IPS DF 6.9 (cell line): ENCODE results near the gene RAPGEF1.

Source experiments
- DNase-seq: peaks from one replicate; pipeline ENCODE4 v3.0.0-alpha.2; 2013; ENCODE audit warnings: low read depth, low spot score
- H3K27ac ChIP-seq: one replicate; pipeline ENCODE4 v1.5.1; 2013; ENCODE audit warnings: low read length, control low read depth
- H3K27me3 ChIP-seq: 2 replicates; pipeline ENCODE4 v1.6.1; 2013; ENCODE audit warnings: mild to moderate bottlenecking, low read length; ENCODE audit not compliant: control insufficient read depth, insufficient read depth
- H3K36me3 ChIP-seq: 2 replicates; pipeline ENCODE4 v1.6.1; 2013; ENCODE audit warnings: low read length; ENCODE audit not compliant: control insufficient read depth, insufficient read depth
- H3K4me1 ChIP-seq: 2 replicates; pipeline ENCODE4 v1.6.1; 2013; ENCODE audit warnings: low read length; ENCODE audit not compliant: control insufficient read depth, insufficient read depth
- H3K4me3 ChIP-seq: 2 replicates; pipeline ENCODE4 v1.5.1; 2013; ENCODE audit warnings: mild to moderate bottlenecking, low read length
- H3K9me3 ChIP-seq: 2 replicates; pipeline ENCODE4 v1.6.1; 2013; ENCODE audit warnings: low read length, inconsistent platforms; ENCODE audit not compliant: control insufficient read depth, insufficient read depth
- WGBS: extraction: QIAGEN DNeasy Blood & Tissue Kit; methylation state at CpG from one replicate; pipeline ENCODE4 v1.1.7; 2013; ENCODE audit warnings: mixed read lengths, missing lambda C conversion rate; ENCODE audit not compliant: insufficient read length, insufficient coverage; 5-methylcytosine and 5-hydroxymethylcytosine counted together

RAPGEF1 gene

DNA sequence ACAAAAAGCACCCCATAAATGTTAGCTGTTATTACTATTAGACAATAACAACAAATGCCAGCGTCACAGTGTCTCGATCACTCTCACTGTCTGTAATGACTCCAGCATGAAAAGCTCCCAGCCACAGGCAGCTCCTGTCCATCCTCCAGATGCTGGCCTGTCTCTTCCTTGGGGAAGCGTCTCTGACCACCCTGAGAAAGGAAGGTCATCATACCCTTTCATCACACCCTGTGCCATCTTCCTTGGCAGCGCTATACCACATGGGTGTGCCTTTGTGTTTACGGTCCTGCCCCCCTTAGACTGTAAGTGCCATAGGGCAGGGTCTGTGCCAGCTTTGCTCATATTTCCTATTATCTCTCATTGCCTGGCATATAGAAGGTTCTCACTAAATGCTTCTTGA, 104.0 kb downstream of the RAPGEF1 start:
- DNase-seq: no peak
- no peak overlapping the region for H3K27ac ChIP-seq

DNA sequence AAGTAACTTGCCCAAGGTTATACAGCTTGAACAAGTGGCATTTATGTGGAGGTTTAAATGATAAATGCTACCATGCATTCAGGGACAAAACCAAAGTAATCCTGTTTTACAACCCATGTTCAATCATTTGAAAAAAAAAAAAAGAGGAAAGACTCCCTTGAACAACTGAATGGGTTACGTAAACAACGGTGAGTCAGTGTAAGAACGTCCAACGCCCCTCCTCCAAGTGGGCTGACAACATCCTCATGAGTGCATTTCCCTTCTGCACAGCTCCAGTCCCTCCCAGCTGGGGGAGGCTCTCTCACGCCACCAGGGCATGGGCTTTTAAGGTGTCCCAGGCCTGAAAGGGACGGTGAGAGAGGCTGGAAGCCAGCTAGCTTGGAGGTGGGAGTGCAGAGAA, 104.6 kb downstream of the RAPGEF1 start:
- Histone ChIP-seq H3K4me1 (peaks cover 4% of the 10 kb centered on the region), H3K27ac (no peak overlapping the region), H3K36me3 (0 out of 2 replicates have a peak, but pooled peaks cover 3% of the 10 kb centered on the region), H3K9me3 (no peaks in the 10 kb centered on the region), H3K27me3 (no peaks in the 10 kb centered on the region), H3K4me3 (no peak overlapping the region)
- DNase-seq: no peak
- WGBS: no CpG with 5 or more reads among the region's 6 CpGs

More for the DNA sequence above, 104.0 kb downstream of the RAPGEF1 start:
- WGBS: no CpG with 5 or more reads among the region's 5 CpGs
- no peaks in the 10 kb centered on the region for H3K27me3 ChIP-seq
- no peak overlapping the region for H3K4me3 ChIP-seq
- H3K36me3 ChIP-seq: 0 out of 2 replicates have a peak, but pooled peaks cover 3% of the 10 kb centered on the region
- peaks cover 5% of the 10 kb centered on the region for H3K4me1 ChIP-seq
- no peaks in the 10 kb centered on the region for H3K9me3 ChIP-seq

DNA sequence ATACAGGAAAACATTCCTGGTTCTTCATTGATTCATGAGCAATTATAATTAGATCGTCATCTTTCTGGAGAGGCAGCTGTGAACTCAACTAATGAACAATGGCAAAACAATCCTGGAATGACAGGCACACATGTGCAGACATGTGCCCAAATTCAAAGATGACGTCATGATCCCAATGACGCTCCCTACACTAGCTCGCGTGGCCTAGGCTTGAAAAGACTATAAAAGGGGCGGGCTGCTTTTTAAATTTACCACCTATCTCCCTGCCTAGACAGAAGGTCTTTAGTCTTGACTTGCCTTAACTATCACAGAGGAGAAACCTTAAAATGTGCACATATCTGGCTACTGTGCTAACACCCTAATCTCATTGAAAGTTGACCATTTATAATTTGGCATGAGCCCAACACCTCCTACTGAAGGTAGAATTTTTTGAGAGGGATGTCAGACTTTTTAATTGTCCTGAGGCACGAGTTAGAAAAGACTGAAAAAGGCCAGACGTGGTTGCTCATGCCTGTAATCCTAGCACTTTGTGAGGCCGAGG, 106.3 kb downstream of the RAPGEF1 start:
- H3K27me3 ChIP-seq: no peaks in the 10 kb centered on the region
- H3K4me1 ChIP-seq: peaks cover 5% of the 10 kb centered on the region
- no peak overlapping the region for H3K4me3 ChIP-seq
- no CpG with 5 or more reads among the region's 9 CpGs for WGBS
- 0 out of 2 replicates have a peak, but pooled peaks cover 2% of the 10 kb centered on the region for H3K36me3 ChIP-seq
- no peaks in the 10 kb centered on the region for H3K9me3 ChIP-seq
- no peak for DNase-seq
- no peak overlapping the region for H3K27ac ChIP-seq

DNA sequence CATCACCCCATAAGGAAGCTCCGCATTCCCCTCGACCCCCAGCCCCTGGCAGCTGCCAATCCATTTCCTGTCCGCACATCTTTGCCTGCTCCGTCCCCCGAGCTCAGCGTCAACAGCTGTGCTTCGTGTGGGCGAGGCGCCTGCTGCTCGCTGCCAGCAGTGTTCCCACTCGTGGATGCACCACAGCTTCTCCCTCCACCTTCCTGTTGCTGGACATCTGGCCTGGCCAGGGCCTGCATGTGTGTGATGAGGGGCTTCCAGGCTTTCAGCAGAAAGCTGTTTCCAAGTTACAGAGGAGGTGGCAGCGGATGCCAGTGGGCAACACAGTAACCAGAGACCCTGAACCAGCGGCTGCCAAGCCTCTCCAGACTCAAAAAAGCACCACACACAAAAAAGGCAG, 108.6 kb downstream of the RAPGEF1 start:
- no peak for DNase-seq
- Histone ChIP-seq H3K4me1 (peaks cover 5% of the 10 kb centered on the region), H3K9me3 (no peaks in the 10 kb centered on the region), H3K4me3 (no peak overlapping the region), H3K27me3 (no peaks in the 10 kb centered on the region), H3K27ac (no peak overlapping the region), H3K36me3 (no peaks in the 10 kb centered on the region)
- no CpG with 5 or more reads among the region's 13 CpGs for WGBS

DNA sequence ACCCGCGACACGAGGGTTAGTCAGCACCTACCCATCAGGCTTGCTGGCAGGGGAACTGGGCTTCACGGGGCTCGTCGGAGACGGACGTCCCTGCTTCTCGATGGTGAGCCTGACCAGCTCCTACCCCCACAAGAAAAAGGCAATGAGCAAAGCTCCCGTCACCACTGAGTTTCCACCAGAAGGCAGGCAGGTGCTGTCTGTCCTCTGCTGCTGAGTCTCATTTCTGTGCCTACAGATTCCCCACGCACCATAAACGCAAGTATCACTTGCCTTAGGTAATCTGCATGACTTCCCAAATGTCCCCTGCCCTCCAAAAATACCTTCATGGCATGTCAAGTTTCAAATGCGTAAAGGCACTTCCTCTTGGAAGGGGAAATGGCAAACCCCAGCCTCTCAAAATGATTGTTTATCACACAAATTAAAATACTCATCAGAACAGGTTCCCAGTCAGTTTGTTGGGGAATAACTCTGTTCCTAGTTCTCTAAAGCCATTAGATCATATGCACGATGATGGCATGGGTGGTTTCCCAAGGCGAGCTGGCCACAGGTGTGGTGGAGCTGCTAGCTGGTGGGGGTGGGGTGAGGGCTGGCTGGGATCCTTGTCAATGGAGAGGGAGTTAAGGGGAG, 109.6 kb downstream of the RAPGEF1 start:
- no CpG with 5 or more reads among the region's 15 CpGs for WGBS
- Histone ChIP-seq H3K4me3 (no peak overlapping the region), H3K27ac (no peak overlapping the region), H3K36me3 (no peaks in the 10 kb centered on the region; the same call in 1 of the 2 replicates), H3K27me3 (no peaks in the 10 kb centered on the region), H3K9me3 (no peaks in the 10 kb centered on the region), H3K4me1 (0 out of 2 replicates have a peak, but pooled peaks cover 3% of the 10 kb centered on the region)
- DNase-seq: no peak

DNA sequence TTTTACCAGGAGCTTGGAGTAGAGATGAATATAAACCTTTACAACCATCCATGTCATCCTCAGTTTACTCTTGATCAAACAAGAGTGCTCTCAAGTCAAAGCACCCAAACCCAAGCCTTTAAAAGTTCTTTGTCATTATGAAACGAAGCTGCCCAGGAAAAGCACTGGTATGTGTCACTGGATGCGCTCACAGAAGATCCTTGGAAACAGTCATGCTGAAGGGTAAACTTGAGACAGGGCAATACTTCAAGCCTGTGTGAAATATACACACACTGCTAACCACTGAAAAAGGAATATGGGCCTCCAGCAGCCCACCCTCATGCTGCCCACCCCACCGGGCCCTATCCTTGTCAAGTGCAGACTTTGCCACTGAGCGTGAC, 110.1 kb downstream of the RAPGEF1 start:
- Histone ChIP-seq H3K9me3 (no peaks in the 10 kb centered on the region), H3K36me3 (no peaks in the 10 kb centered on the region; the same call in 1 of the 2 replicates), H3K4me1 (0 out of 2 replicates have a peak, but pooled peaks cover 3% of the 10 kb centered on the region), H3K27ac (no peak overlapping the region), H3K4me3 (no peak overlapping the region), H3K27me3 (no peaks in the 10 kb centered on the region)
- no peak for DNase-seq
- WGBS: no CpG with 5 or more reads among the region's 4 CpGs

DNA sequence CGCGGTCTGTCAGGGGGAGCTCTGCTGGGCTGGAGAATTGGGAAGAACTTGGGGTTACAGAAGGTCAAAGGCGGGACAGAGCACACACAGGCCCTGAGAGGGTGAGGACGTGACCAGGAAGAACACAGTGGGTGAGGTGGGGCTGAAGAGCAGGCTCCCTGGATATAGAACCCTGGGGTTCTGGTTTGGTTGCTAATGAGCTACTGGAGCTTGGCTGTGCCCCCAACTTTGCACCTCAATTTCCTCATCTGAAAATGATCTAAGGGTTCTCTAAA, 110.7 kb downstream of the RAPGEF1 start:
- Histone ChIP-seq H3K27ac (no peak overlapping the region), H3K9me3 (no peaks in the 10 kb centered on the region), H3K36me3 (peaks cover 5% of the 10 kb centered on the region; the same call in 1 of the 2 replicates), H3K27me3 (no peaks in the 10 kb centered on the region), H3K4me1 (0 out of 2 replicates have a peak, but pooled peaks cover 3% of the 10 kb centered on the region), H3K4me3 (no peak overlapping the region)
- WGBS: no CpG with 5 or more reads among the region's 4 CpGs
- no peak for DNase-seq

DNA sequence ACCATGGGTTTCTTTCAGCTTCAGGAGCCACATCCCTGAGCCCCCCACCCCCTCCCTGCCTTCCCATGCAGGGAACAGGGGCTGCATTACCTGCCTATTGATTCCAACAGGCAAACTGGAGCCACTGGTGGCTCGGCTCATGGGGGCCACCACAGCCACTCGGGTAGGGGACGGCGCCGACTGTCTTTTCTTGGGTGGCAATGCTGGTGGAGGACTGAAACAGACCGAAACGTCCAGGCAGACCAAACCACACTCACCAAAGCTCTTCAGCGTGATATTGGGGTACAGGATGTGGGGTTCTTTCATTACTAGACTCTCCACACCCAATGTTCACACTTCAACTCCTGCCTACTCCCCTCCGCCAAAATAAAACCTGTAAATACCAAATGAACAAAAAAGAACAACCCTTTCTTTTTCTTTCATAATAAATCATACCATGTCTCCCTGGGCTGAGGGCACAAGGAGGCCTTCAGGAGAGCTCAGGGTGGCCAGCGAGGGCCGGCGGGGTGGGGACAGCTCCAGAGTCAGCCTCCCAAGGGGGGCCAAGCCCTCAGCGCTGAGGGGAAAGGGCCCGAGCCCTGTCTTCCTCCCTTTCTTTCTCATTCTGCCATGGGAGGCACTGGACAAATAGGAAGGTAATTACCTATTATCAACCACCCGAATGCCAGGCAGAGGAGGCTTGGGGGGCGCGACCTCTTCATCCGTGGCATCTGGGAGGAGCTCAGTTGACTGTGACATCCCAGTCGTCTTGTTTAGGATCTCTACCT, 111.2 kb downstream of the RAPGEF1 start:
- no peaks in the 10 kb centered on the region for H3K9me3 ChIP-seq
- peaks cover 5% of the 10 kb centered on the region; the same call in 1 of the 2 replicates for H3K36me3 ChIP-seq
- 100% methylated on average over 1 of the region's 19 CpGs for WGBS
- no peaks in the 10 kb centered on the region for H3K27me3 ChIP-seq
- H3K27ac ChIP-seq: no peak overlapping the region
- no peak for DNase-seq
- no peak overlapping the region for H3K4me3 ChIP-seq
- 0 out of 2 replicates have a peak, but pooled peaks cover 3% of the 10 kb centered on the region for H3K4me1 ChIP-seq

DNA sequence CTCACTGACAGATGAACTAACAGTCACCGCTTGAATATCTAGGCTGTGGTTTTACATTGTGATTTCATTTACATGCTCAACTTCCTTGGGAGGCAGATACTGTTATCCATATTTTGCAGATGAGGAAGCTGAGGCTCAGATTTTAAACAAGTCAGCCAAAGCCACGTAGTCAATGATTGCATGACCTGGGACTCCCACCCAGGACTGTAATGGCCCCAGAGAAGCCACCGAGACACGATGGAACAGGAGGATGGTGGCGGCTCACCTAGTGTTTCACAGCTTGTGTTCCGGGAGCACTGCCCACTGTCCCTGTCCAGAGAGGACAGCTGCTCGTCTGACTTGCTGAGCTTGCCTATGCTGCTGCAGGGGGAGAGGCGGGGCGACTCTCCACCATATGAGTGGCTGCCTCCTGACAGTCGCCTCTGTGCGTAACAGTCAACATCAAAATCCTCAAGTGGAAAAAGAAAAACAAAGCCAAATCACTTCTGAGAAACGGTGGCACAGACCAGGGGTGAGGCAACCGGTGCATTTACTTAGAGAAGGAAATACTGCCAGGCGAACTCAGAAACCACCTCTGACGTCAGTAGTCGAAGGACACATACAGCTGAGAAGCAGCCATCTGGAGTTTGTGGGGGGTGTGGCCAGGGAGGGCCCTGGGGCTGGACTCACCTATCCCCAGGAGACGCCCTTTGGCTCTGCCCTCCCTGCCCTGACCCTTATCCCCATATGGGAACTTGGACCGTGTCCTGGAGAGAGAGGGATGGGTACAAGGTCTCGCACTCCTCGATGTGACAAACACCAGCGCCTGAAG, 112.0 kb downstream of the RAPGEF1 start:
- Histone ChIP-seq H3K9me3 (no peaks in the 10 kb centered on the region), H3K4me3 (no peak overlapping the region), H3K4me1 (0 out of 2 replicates have a peak, but pooled peaks cover 3% of the 10 kb centered on the region), H3K27ac (no peak overlapping the region), H3K36me3 (peaks cover 5% of the 10 kb centered on the region; the same call in 1 of the 2 replicates), H3K27me3 (no peaks in the 10 kb centered on the region)
- no peak for DNase-seq
- no CpG with 5 or more reads among the region's 21 CpGs for WGBS

DNA sequence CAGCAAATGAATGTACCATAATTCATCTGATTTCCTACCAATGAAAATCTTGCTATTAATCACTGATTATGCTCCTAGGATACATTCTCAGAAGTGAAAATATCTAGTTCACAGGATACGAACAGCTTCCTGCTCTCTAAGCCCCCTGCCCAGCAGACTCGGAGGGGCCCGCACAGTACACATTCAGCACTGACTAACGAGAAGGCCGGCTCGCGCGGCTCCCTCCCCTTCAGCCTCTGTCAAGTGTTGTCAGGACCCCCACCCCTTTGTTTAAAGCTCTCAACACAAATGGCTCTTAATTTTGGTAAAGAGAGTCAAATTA, 112.6 kb downstream of the RAPGEF1 start:
- peaks cover 5% of the 10 kb centered on the region; the same call in 1 of the 2 replicates for H3K36me3 ChIP-seq
- H3K27ac ChIP-seq: no peak overlapping the region
- no peak for DNase-seq
- no peak overlapping the region for H3K4me3 ChIP-seq
- no CpG with 5 or more reads among the region's 8 CpGs for WGBS
- H3K27me3 ChIP-seq: no peaks in the 10 kb centered on the region
- H3K9me3 ChIP-seq: no peaks in the 10 kb centered on the region
- 0 out of 2 replicates have a peak, but pooled peaks cover 3% of the 10 kb centered on the region for H3K4me1 ChIP-seq
